ENCODE results near the gene IQSEC1.

The IQSEC1 gene

GRCh38 chr3:13013566-13013965 is 59.7 kb downstream of the IQSEC1 start:
- H3K4me1 ChIP-seq (ENCODE audit: control insufficient read depth, insufficient read depth, low read length): peaks cover 19% of the 10 kb centered on the region
- H3K27ac ChIP-seq (ENCODE audit: low read length): no peak overlapping the region
- H3K9me3 ChIP-seq (ENCODE audit: control insufficient read depth in 2 of 2, low read length in 2 of 2): no peaks in the 10 kb centered on the region
- no peaks in the 10 kb centered on the region for H3K27me3 ChIP-seq (ENCODE audit: control insufficient read depth in 1 of 2, insufficient read depth in 2 of 2, low read length in 2 of 2)
- no peak overlapping the region for H3K9ac ChIP-seq (ENCODE audit: low read length in 2 of 2)
- H3K4me3 ChIP-seq (ENCODE audit: low read length in 2 of 2): no peak overlapping the region
- H3K36me3 ChIP-seq (ENCODE audit: control insufficient read depth in 2 of 2, insufficient read depth in 2 of 2, low read length in 2 of 2): no peaks in the 10 kb centered on the region

- no peak overlapping the region for H3K9ac ChIP-seq (ENCODE audit: low read length in 2 of 2)
- H3K27ac ChIP-seq (ENCODE audit: low read length): no peak overlapping the region
- peaks cover 20% of the 10 kb centered on the region for H3K4me1 ChIP-seq (ENCODE audit: control insufficient read depth, insufficient read depth, low read length)
Measured at GRCh38 chr3:13013151-13013561, 60.1 kb downstream of the IQSEC1 start.

GRCh38 chr3:13012221-13012691 is 61.0 kb downstream of the IQSEC1 start:
- no peak overlapping the region for H3K27ac ChIP-seq (ENCODE audit: low read length)
- H3K27me3 ChIP-seq (ENCODE audit: control insufficient read depth in 1 of 2, insufficient read depth in 2 of 2, low read length in 2 of 2): no peaks in the 10 kb centered on the region
- H3K36me3 ChIP-seq (ENCODE audit: control insufficient read depth in 2 of 2, insufficient read depth in 2 of 2, low read length in 2 of 2): no peaks in the 10 kb centered on the region
- H3K4me3 ChIP-seq (ENCODE audit: low read length in 2 of 2): no peak overlapping the region
- peaks cover 16% of the 10 kb centered on the region for H3K4me1 ChIP-seq (ENCODE audit: control insufficient read depth, insufficient read depth, low read length)
- no peak overlapping the region for H3K9ac ChIP-seq (ENCODE audit: low read length in 2 of 2)
- H3K9me3 ChIP-seq (ENCODE audit: control insufficient read depth in 2 of 2, low read length in 2 of 2): no peaks in the 10 kb centered on the region

More at GRCh38 chr3:13013151-13013561, 60.1 kb downstream of the IQSEC1 start:
- H3K27me3 ChIP-seq (ENCODE audit: control insufficient read depth in 1 of 2, insufficient read depth in 2 of 2, low read length in 2 of 2): no peaks in the 10 kb centered on the region
- no peak overlapping the region for H3K4me3 ChIP-seq (ENCODE audit: low read length in 2 of 2)
- H3K9me3 ChIP-seq (ENCODE audit: control insufficient read depth in 2 of 2, low read length in 2 of 2): no peaks in the 10 kb centered on the region
- no peaks in the 10 kb centered on the region for H3K36me3 ChIP-seq (ENCODE audit: control insufficient read depth in 2 of 2, insufficient read depth in 2 of 2, low read length in 2 of 2)

- Histone ChIP-seq H3K27ac (ENCODE audit: low read length) (no peak overlapping the region), H3K27me3 (ENCODE audit: control insufficient read depth in 1 of 2, insufficient read depth in 2 of 2, low read length in 2 of 2) (no peaks in the 10 kb centered on the region), H3K9me3 (ENCODE audit: control insufficient read depth in 2 of 2, low read length in 2 of 2) (no peaks in the 10 kb centered on the region), H3K9ac (ENCODE audit: low read length in 2 of 2) (no peak overlapping the region), H3K4me3 (ENCODE audit: low read length in 2 of 2) (no peak overlapping the region), H3K36me3 (ENCODE audit: control insufficient read depth in 2 of 2, insufficient read depth in 2 of 2, low read length in 2 of 2) (no peaks in the 10 kb centered on the region), H3K4me1 (ENCODE audit: control insufficient read depth, insufficient read depth, low read length) (peaks cover 19% of the 10 kb centered on the region)
Measured at GRCh38 chr3:13011573-13012220, 61.5 kb downstream of the IQSEC1 start.

- no peak overlapping the region for H3K4me3 ChIP-seq (ENCODE audit: low read length in 2 of 2)
- no peak overlapping the region for H3K9ac ChIP-seq (ENCODE audit: low read length in 2 of 2)
- no peaks in the 10 kb centered on the region for H3K9me3 ChIP-seq (ENCODE audit: control insufficient read depth in 2 of 2, low read length in 2 of 2)
- H3K36me3 ChIP-seq (ENCODE audit: control insufficient read depth in 2 of 2, insufficient read depth in 2 of 2, low read length in 2 of 2): no peaks in the 10 kb centered on the region
- peaks cover 19% of the 10 kb centered on the region for H3K4me1 ChIP-seq (ENCODE audit: control insufficient read depth, insufficient read depth, low read length)
- no peak overlapping the region for H3K27ac ChIP-seq (ENCODE audit: low read length)
- H3K27me3 ChIP-seq (ENCODE audit: control insufficient read depth in 1 of 2, insufficient read depth in 2 of 2, low read length in 2 of 2): no peaks in the 10 kb centered on the region
Measured at GRCh38 chr3:13010780-13011572, 62.3 kb downstream of the IQSEC1 start.

GRCh38 chr3:13009946-13010315 is 63.3 kb downstream of the IQSEC1 start:
- H3K9me3 ChIP-seq (ENCODE audit: control insufficient read depth in 2 of 2, low read length in 2 of 2): no peaks in the 10 kb centered on the region
- no peaks in the 10 kb centered on the region for H3K27me3 ChIP-seq (ENCODE audit: control insufficient read depth in 1 of 2, insufficient read depth in 2 of 2, low read length in 2 of 2)
- no peak overlapping the region for H3K27ac ChIP-seq (ENCODE audit: low read length)
- peaks cover 13% of the 10 kb centered on the region for H3K4me1 ChIP-seq (ENCODE audit: control insufficient read depth, insufficient read depth, low read length)
- H3K36me3 ChIP-seq (ENCODE audit: control insufficient read depth in 2 of 2, insufficient read depth in 2 of 2, low read length in 2 of 2): no peaks in the 10 kb centered on the region
- H3K4me3 ChIP-seq (ENCODE audit: low read length in 2 of 2): no peak overlapping the region
- no peak overlapping the region for H3K9ac ChIP-seq (ENCODE audit: low read length in 2 of 2)

GRCh38 chr3:13009132-13009945 is 63.9 kb downstream of the IQSEC1 start:
- no peaks in the 10 kb centered on the region for H3K36me3 ChIP-seq (ENCODE audit: control insufficient read depth in 2 of 2, insufficient read depth in 2 of 2, low read length in 2 of 2)
- H3K27me3 ChIP-seq (ENCODE audit: control insufficient read depth in 1 of 2, insufficient read depth in 2 of 2, low read length in 2 of 2): no peaks in the 10 kb centered on the region
- H3K4me1 ChIP-seq (ENCODE audit: control insufficient read depth, insufficient read depth, low read length): peaks cover 13% of the 10 kb centered on the region
- no peak overlapping the region for H3K9ac ChIP-seq (ENCODE audit: low read length in 2 of 2)
- H3K27ac ChIP-seq (ENCODE audit: low read length): no peak overlapping the region
- no peak overlapping the region for H3K4me3 ChIP-seq (ENCODE audit: low read length in 2 of 2)
- no peaks in the 10 kb centered on the region for H3K9me3 ChIP-seq (ENCODE audit: control insufficient read depth in 2 of 2, low read length in 2 of 2)

- H3K27ac ChIP-seq (ENCODE audit: low read length): no peak overlapping the region
- no peaks in the 10 kb centered on the region for H3K36me3 ChIP-seq (ENCODE audit: control insufficient read depth in 2 of 2, insufficient read depth in 2 of 2, low read length in 2 of 2)
- H3K4me1 ChIP-seq (ENCODE audit: control insufficient read depth, insufficient read depth, low read length): peaks cover 13% of the 10 kb centered on the region
- H3K27me3 ChIP-seq (ENCODE audit: control insufficient read depth in 1 of 2, insufficient read depth in 2 of 2, low read length in 2 of 2): no peaks in the 10 kb centered on the region
- H3K9me3 ChIP-seq (ENCODE audit: control insufficient read depth in 2 of 2, low read length in 2 of 2): no peaks in the 10 kb centered on the region
- no peak overlapping the region for H3K9ac ChIP-seq (ENCODE audit: low read length in 2 of 2)
- H3K4me3 ChIP-seq (ENCODE audit: low read length in 2 of 2): no peak overlapping the region
Measured at GRCh38 chr3:13008155-13008995, 64.9 kb downstream of the IQSEC1 start.

GRCh38 chr3:13007251-13007941 is 65.8 kb downstream of the IQSEC1 start:
- Histone ChIP-seq H3K27ac (ENCODE audit: low read length) (no peak overlapping the region), H3K4me3 (ENCODE audit: low read length in 2 of 2) (no peak overlapping the region), H3K36me3 (ENCODE audit: control insufficient read depth in 2 of 2, insufficient read depth in 2 of 2, low read length in 2 of 2) (no peaks in the 10 kb centered on the region), H3K9ac (ENCODE audit: low read length in 2 of 2) (no peak overlapping the region), H3K4me1 (ENCODE audit: control insufficient read depth, insufficient read depth, low read length) (peaks cover 13% of the 10 kb centered on the region), H3K27me3 (ENCODE audit: control insufficient read depth in 1 of 2, insufficient read depth in 2 of 2, low read length in 2 of 2) (no peaks in the 10 kb centered on the region), H3K9me3 (ENCODE audit: control insufficient read depth in 2 of 2, low read length in 2 of 2) (no peaks in the 10 kb centered on the region)
